Kasumi-1 (cell line): ENCODE measurements around the gene TARBP1.

Experiments used
- DNase-seq, 2 experiments: peaks; one replicate each; lab custom pipeline; 2025; lab: John Stamatoyannopoulos, UW

The TARBP1 gene

GRCh38 chr1:234345237-234345636 lies 133.7 kb downstream of the TARBP1 start:
- no peak for DNase-seq

DNA sequence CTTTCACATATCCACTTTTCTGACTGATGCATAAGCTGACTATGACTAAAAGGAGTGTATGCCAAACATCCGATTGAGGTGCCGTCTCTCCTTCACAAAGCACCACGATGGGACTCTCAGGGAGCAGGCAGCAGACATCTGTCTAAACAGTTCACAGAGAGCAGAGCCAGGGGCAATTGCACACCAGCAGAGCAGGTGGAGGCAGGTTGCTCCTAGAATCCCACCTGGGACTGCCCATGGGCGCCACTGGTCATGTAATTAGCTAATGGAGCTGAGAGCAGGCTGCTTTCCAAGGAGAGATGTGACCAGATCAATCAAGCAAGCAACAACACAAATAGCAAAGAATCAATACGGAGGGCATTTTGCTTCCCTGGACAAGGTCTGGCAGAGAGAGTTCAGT lies 136.2 kb downstream of the TARBP1 start:
- DNase-seq: no peak
